Forelimb muscle (tissue), 1 donor: ENCODE results near the gene USP53. TPM values are rescaled to one million over a fixed set of nuclear protein-coding genes. Genes with fewer than 3 reads are reported as not detected.
"Not testable (repeated sequence)": the region's sequence is repeated elsewhere in the genome, so short reads cannot be mapped to it uniquely, and the experiment has no call there.

Experiments used
- DNase-seq: peaks from one replicate; pipeline ENCODE4 v3.0.0-alpha.2; 2013; ENCODE audit warnings: low read depth
- polyA plus RNA-seq: library from polyadenylated mRNA; unstranded; fragments of 120-200 nt; gene quantifications from one replicate; pipeline ENCODE4 v1.2.1, GENCODE V29; 2013; ENCODE audit not compliant: insufficient read length

The USP53 gene
- 10.4 TPM for polyA plus RNA-seq

GRCh38 chr4:119212234-119212963, at the start of gene USP53:
TSS of gene USP53 (plus strand) at chr4:119212713. CDS start at chr4:119239760, 27,047 bp downstream.
- DNase-seq = peak; percentile 70

- no peak for DNase-seq
Observed at GRCh38 chr4:119165767-119166166, 46.7 kb upstream of the USP53 start.

- DNase-seq = no peak
Observed at GRCh38 chr4:119170195-119170594, 42.3 kb upstream of the USP53 start.

GRCh38 chr4:119172223-119172622, 40.3 kb upstream of the USP53 start:
- no peak for DNase-seq

GRCh38 chr4:119173729-119174361, 38.7 kb upstream of the USP53 start:
- DNase-seq = not testable (repeated sequence)

- no peak for DNase-seq
Observed at GRCh38 chr4:119179011-119179410, 33.5 kb upstream of the USP53 start.

GRCh38 chr4:119184128-119184527, 28.4 kb upstream of the USP53 start:
- DNase-seq = no peak

GRCh38 chr4:119189638-119190037, 22.9 kb upstream of the USP53 start:
- no peak for DNase-seq

- no peak for DNase-seq
Observed at GRCh38 chr4:119190354-119190753, 22.2 kb upstream of the USP53 start.

- DNase-seq = no peak
Observed at GRCh38 chr4:119191505-119191904, 21.0 kb upstream of the USP53 start.

- no peak for DNase-seq
Observed at GRCh38 chr4:119197772-119198212, 14.7 kb upstream of the USP53 start.

- DNase-seq = no peak
Observed at GRCh38 chr4:119204916-119205315, 7.6 kb upstream of the USP53 start.

- DNase-seq = no peak
Observed at GRCh38 chr4:119205690-119206089, 6.8 kb upstream of the USP53 start.

- DNase-seq = no peak
Observed at GRCh38 chr4:119206178-119206577, 6.3 kb upstream of the USP53 start.

GRCh38 chr4:119207051-119207450, 5.5 kb upstream of the USP53 start:
- no peak for DNase-seq

GRCh38 chr4:119209077-119209476, 3.4 kb upstream of the USP53 start:
- no peak for DNase-seq

- no peak for DNase-seq
Observed at GRCh38 chr4:119209586-119209985, 2.9 kb upstream of the USP53 start.

- no peak for DNase-seq
Observed at GRCh38 chr4:119210775-119211174, 1.7 kb upstream of the USP53 start.

GRCh38 chr4:119211867-119212233, 663 bp upstream of the USP53 start:
- DNase-seq = no peak

GRCh38 chr4:119212964-119213606, 572 bp downstream of the USP53 start:
- DNase-seq = no peak

GRCh38 chr4:119218093-119218492, 5.6 kb downstream of the USP53 start:
- no peak for DNase-seq

GRCh38 chr4:119221412-119221811, 8.9 kb downstream of the USP53 start:
- no peak for DNase-seq

- DNase-seq = no peak
Observed at GRCh38 chr4:119227690-119228089, 15.2 kb downstream of the USP53 start.
